Measurements from ENCODE around the gene TMEM179. TPM values are rescaled to one million over a fixed set of nuclear protein-coding genes. Genes with fewer than 3 reads are reported as not detected.

The TMEM179 gene
- total RNA-seq, 1 donor from 2014 or later: not detected

- DNase-seq: no peak
- TF ChIP-seq, protein P1, sequence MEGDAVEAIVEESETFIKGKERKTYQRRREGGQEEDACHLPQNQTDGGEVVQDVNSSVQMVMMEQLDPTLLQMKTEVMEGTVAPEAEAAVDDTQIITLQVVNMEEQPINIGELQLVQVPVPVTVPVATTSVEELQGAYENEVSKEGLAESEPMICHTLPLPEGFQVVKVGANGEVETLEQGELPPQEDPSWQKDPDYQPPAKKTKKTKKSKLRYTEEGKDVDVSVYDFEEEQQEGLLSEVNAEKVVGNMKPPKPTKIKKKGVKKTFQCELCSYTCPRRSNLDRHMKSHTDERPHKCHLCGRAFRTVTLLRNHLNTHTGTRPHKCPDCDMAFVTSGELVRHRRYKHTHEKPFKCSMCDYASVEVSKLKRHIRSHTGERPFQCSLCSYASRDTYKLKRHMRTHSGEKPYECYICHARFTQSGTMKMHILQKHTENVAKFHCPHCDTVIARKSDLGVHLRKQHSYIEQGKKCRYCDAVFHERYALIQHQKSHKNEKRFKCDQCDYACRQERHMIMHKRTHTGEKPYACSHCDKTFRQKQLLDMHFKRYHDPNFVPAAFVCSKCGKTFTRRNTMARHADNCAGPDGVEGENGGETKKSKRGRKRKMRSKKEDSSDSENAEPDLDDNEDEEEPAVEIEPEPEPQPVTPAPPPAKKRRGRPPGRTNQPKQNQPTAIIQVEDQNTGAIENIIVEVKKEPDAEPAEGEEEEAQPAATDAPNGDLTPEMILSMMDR (IDR thresholded peaks at IDR 0.05): no peak
- intact Hi-C loops (cut with DNase I): no loop called here
- no peaks in the 10 kb centered on the region for H3K4me1 ChIP-seq
- ATAC-seq: no peak
- no peak overlapping the region for H3K27ac ChIP-seq
- H3K4me3 ChIP-seq: no peak overlapping the region
- H3K9me3 ChIP-seq: no peaks in the 10 kb centered on the region
- H3K27me3 ChIP-seq (ENCODE audit: low read depth): peaks cover 66% of the 10 kb centered on the region
- H3K36me3 ChIP-seq: no peaks in the 10 kb centered on the region
Observed at GRCh38 chr14:104574978-104575583, 29.5 kb downstream of the TMEM179 start.

DNA sequence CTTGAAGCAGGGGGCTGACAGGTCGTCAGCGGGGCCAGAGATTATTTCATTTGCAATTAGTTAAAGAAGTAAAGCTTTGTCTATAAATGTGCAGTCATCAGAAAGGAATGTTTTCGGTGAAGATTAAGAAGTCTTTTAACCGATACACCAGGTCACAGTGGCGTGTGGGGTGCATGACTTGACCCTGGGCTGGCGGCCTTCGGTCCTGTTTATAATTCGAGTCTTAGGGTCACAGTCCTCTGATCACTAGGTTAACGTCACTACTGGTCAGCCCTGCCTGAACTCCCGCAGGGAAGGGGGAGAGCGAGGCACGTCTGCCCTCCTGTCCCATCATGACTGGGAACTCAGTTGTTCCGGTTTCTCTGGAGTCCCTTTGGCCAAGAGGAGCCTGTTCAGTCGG is 30.0 kb downstream of the TMEM179 start:
- intact Hi-C loops (cut with DNase I): no loop called here
- no peak for DNase-seq
- H3K36me3 ChIP-seq: no peaks in the 10 kb centered on the region
- H3K4me1 ChIP-seq: no peaks in the 10 kb centered on the region
- peaks cover 62% of the 10 kb centered on the region for H3K27me3 ChIP-seq (ENCODE audit: low read depth)
- no peak for ATAC-seq
- no peak overlapping the region for H3K4me3 ChIP-seq
- no peak overlapping the region for H3K27ac ChIP-seq
- no peaks in the 10 kb centered on the region for H3K9me3 ChIP-seq
- TF ChIP-seq, protein P1 (IDR thresholded peaks at IDR 0.05): no peak

DNA sequence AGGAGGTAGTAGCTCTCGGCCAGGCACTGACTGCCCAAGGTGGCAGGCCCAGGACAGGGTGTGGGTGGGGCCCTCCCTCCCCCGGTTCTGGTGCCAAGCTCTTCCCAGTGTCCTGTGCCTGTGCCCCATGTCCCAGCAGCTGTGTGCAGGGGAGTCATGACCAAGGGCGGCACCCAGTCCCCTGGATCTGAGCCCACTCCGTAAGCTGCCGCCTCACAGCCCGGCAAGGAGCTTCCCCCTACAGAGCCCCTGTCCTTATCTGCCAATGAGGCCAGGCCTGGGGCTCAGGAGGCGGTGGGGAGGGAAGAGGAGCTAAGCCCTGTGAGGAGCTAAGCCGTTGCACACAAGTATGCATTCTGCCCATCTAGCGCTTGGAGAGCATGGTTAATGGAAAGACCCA is 30.6 kb downstream of the TMEM179 start:
- no peaks in the 10 kb centered on the region for H3K4me1 ChIP-seq
- no peak for ATAC-seq
- H3K36me3 ChIP-seq: no peaks in the 10 kb centered on the region
- H3K4me3 ChIP-seq: no peak overlapping the region
- peaks cover 56% of the 10 kb centered on the region for H3K27me3 ChIP-seq (ENCODE audit: low read depth)
- TF ChIP-seq, protein P1 (IDR thresholded peaks at IDR 0.05): no peak
- intact Hi-C loops (cut with DNase I): no loop called here
- no peak for DNase-seq
- H3K27ac ChIP-seq: no peak overlapping the region
- H3K9me3 ChIP-seq: no peaks in the 10 kb centered on the region

DNA sequence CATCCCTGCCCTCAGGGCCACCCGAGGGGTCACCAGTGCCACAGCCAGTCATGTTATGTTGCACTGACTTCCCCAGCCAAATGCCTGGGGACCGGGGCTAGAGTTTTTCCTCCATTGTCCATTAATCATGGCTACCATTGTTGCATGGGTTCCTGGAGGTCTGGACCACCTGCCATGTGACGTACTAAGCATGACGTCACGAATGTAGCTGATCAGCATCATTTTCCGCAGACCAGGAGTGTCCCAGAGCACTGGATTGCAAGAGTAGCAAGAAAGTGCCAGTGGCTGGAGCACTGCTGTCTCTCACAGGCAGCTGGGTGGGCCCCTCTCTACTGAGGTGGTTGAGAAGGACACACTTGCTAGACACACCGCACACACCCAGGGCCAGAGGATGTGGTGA is 31.9 kb downstream of the TMEM179 start:
- intact Hi-C loops (cut with DNase I): no loop called here
- Histone ChIP-seq H3K9me3 (no peaks in the 10 kb centered on the region), H3K36me3 (no peaks in the 10 kb centered on the region), H3K4me1 (no peaks in the 10 kb centered on the region), H3K4me3 (no peak overlapping the region), H3K27ac (no peak overlapping the region), H3K27me3 (ENCODE audit: low read depth) (peaks cover 53% of the 10 kb centered on the region)
- TF ChIP-seq, protein P1 (IDR thresholded peaks at IDR 0.05): no peak
- ATAC-seq (no peak), DNase-seq (no peak)

- TF ChIP-seq, protein P1 (IDR thresholded peaks at IDR 0.05): no peak
- DNase-seq: no peak
- Histone ChIP-seq H3K27me3 (ENCODE audit: low read depth) (peaks cover 56% of the 10 kb centered on the region), H3K4me1 (no peaks in the 10 kb centered on the region), H3K36me3 (no peaks in the 10 kb centered on the region), H3K9me3 (no peaks in the 10 kb centered on the region), H3K4me3 (no peak overlapping the region), H3K27ac (no peak overlapping the region)
- ATAC-seq: no peak
- intact Hi-C loops (cut with DNase I): no loop called here
Observed at GRCh38 chr14:104572024-104572626, 32.4 kb downstream of the TMEM179 start.

Data from lower lobe of right lung (tissue), 2 donors.